HepG2 (cell line): ENCODE data around the gene GRM7.

Source experiments
- ASH2L ChIP-seq: fragments of 300-600, 200-600 bp; sonication (generic); IDR thresholded peaks from 2 replicates; pipeline ENCODE4 v1.7.0; 2017; ENCODE audit warnings: low read depth, mild to moderate bottlenecking, moderate library complexity, mixed read lengths, low read length; ENCODE audit not compliant: insufficient read length
- EZH2 ChIP-seq: conservative IDR thresholded peaks from 2 replicates; pipeline ENCODE4 v1.6.1; 2012; ENCODE audit warnings: mild to moderate bottlenecking, low read depth, low read length, moderate library complexity
- KLF13 ChIP-seq: sonication (generic); formaldehyde crosslinking; IDR thresholded peaks from 2 replicates; pipeline ENCODE4 v1.4.0; 2020; ENCODE audit warnings: mild to moderate bottlenecking, missing genetic modification reagents
- NFE2L2 ChIP-seq: fragments of 150-350 bp; IDR thresholded peaks from 2 replicates; pipeline ENCODE4 v1.6.1; 2014; ENCODE audit warnings: low read length
- SP140L ChIP-seq: sonication (generic); formaldehyde crosslinking; IDR thresholded peaks from 2 replicates; pipeline ENCODE4 v1.4.0; 2020; ENCODE audit warnings: missing genetic modification reagents, borderline replicate concordance
- ZFP82 ChIP-seq: sonication (generic); formaldehyde crosslinking; IDR thresholded peaks from 2 replicates; pipeline ENCODE4 v1.5.1; 2020; ENCODE audit warnings: mild to moderate bottlenecking, missing genetic modification reagents, borderline replicate concordance
- ZZZ3 ChIP-seq: sonication (generic); formaldehyde crosslinking; IDR thresholded peaks from 2 replicates; pipeline ENCODE4 v1.4.0; 2020; ENCODE audit warnings: missing genetic modification reagents, mild to moderate bottlenecking, borderline replicate concordance
- TF ChIP-seq, protein P1 (sequence below): IDR thresholded peaks from 2 replicates; pipeline ENCODE4 v1.6.1; 2016; ENCODE audit warnings: low read depth, missing genetic modification reagents, missing compliant biosample characterization
- TF ChIP-seq, protein P2 (sequence below): sonication (generic); formaldehyde crosslinking; IDR thresholded peaks from 2 replicates; pipeline ENCODE4 v1.4.0; 2020; ENCODE audit warnings: missing genetic modification reagents, mild to moderate bottlenecking, borderline replicate concordance
- TF ChIP-seq, protein P3 (sequence below): sonication (generic); formaldehyde crosslinking; IDR thresholded peaks from 2 replicates; pipeline ENCODE4 v1.5.0; 2020; ENCODE audit warnings: mild to moderate bottlenecking, missing genetic modification reagents, moderate library complexity

DNA sequence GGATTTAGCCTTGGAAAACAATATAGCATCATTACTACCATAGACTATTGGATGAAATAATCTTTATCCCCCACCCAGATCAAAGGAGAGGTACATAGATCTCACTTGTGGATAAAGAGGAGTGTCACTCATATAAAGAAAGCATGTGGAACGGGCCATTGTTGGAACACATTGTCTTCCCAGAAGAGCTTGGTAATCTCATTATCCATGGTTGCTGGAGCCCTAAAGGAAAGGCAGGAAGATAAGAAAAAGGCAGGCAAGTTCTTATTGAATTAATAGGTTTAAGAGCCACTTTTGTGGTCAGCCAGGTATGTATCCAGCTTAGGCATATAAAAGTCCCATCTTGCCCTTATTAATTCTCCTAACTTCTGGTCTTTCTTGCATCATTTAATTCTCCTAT, 659.1 kb downstream of the GRM7 start:
- TF ChIP-seq NFE2L2 (no peak), KLF13 (CRISPR knock-in tag) (no peak), SP140L (CRISPR knock-in tag) (no peak), ZFP82 (no peak), ZZZ3 (no peak), EZH2 (no peak), ASH2L (no peak)
- TF ChIP-seq, protein P1, sequence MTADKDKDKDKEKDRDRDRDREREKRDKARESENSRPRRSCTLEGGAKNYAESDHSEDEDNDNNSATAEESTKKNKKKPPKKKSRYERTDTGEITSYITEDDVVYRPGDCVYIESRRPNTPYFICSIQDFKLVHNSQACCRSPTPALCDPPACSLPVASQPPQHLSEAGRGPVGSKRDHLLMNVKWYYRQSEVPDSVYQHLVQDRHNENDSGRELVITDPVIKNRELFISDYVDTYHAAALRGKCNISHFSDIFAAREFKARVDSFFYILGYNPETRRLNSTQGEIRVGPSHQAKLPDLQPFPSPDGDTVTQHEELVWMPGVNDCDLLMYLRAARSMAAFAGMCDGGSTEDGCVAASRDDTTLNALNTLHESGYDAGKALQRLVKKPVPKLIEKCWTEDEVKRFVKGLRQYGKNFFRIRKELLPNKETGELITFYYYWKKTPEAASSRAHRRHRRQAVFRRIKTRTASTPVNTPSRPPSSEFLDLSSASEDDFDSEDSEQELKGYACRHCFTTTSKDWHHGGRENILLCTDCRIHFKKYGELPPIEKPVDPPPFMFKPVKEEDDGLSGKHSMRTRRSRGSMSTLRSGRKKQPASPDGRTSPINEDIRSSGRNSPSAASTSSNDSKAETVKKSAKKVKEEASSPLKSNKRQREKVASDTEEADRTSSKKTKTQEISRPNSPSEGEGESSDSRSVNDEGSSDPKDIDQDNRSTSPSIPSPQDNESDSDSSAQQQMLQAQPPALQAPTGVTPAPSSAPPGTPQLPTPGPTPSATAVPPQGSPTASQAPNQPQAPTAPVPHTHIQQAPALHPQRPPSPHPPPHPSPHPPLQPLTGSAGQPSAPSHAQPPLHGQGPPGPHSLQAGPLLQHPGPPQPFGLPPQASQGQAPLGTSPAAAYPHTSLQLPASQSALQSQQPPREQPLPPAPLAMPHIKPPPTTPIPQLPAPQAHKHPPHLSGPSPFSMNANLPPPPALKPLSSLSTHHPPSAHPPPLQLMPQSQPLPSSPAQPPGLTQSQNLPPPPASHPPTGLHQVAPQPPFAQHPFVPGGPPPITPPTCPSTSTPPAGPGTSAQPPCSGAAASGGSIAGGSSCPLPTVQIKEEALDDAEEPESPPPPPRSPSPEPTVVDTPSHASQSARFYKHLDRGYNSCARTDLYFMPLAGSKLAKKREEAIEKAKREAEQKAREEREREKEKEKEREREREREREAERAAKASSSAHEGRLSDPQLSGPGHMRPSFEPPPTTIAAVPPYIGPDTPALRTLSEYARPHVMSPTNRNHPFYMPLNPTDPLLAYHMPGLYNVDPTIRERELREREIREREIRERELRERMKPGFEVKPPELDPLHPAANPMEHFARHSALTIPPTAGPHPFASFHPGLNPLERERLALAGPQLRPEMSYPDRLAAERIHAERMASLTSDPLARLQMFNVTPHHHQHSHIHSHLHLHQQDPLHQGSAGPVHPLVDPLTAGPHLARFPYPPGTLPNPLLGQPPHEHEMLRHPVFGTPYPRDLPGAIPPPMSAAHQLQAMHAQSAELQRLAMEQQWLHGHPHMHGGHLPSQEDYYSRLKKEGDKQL, result no peak
- TF ChIP-seq, protein P2, sequence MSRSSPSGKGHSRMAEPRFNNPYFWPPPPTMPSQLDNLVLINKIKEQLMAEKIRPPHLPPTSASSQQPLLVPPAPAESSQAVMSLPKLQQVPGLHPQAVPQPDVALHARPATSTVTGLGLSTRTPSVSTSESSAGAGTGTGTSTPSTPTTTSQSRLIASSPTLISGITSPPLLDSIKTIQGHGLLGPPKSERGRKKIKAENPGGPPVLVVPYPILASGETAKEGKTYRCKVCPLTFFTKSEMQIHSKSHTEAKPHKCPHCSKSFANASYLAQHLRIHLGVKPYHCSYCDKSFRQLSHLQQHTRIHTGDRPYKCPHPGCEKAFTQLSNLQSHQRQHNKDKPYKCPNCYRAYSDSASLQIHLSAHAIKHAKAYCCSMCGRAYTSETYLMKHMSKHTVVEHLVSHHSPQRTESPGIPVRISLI (CRISPR knock-in tag), result no peak
- TF ChIP-seq, protein P3, sequence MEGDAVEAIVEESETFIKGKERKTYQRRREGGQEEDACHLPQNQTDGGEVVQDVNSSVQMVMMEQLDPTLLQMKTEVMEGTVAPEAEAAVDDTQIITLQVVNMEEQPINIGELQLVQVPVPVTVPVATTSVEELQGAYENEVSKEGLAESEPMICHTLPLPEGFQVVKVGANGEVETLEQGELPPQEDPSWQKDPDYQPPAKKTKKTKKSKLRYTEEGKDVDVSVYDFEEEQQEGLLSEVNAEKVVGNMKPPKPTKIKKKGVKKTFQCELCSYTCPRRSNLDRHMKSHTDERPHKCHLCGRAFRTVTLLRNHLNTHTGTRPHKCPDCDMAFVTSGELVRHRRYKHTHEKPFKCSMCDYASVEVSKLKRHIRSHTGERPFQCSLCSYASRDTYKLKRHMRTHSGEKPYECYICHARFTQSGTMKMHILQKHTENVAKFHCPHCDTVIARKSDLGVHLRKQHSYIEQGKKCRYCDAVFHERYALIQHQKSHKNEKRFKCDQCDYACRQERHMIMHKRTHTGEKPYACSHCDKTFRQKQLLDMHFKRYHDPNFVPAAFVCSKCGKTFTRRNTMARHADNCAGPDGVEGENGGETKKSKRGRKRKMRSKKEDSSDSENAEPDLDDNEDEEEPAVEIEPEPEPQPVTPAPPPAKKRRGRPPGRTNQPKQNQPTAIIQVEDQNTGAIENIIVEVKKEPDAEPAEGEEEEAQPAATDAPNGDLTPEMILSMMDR (CRISPR knock-in tag), result no peak
